Measurements from ENCODE around the gene SNAP25. TPM values are rescaled to one million over a fixed set of nuclear protein-coding genes. Genes with fewer than 3 reads are reported as not detected.

The SNAP25 gene
- total RNA-seq, 1 experiment from 2014 or later = 0.39 TPM

GRCh38 chr20:10231290-10231689 lies 12.7 kb downstream of the SNAP25 start (continued):
- TF ChIP-seq ZBTB33 (IDR thresholded peaks at IDR 0.05; ENCODE audit: extremely low read depth, insufficient replicate concordance, low read length) (no peak), SIN3A (IDR thresholded peaks at IDR 0.05; ENCODE audit: low read depth) (no peak), TCF7L2 (IDR thresholded peaks at IDR 0.05; ENCODE audit: borderline replicate concordance, extremely low read depth, insufficient read depth, insufficient read length) (no peak)
- TF ChIP-seq, protein P1, sequence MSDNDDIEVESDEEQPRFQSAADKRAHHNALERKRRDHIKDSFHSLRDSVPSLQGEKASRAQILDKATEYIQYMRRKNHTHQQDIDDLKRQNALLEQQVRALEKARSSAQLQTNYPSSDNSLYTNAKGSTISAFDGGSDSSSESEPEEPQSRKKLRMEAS (IDR thresholded peaks at IDR 0.05) = no peak

DNA sequence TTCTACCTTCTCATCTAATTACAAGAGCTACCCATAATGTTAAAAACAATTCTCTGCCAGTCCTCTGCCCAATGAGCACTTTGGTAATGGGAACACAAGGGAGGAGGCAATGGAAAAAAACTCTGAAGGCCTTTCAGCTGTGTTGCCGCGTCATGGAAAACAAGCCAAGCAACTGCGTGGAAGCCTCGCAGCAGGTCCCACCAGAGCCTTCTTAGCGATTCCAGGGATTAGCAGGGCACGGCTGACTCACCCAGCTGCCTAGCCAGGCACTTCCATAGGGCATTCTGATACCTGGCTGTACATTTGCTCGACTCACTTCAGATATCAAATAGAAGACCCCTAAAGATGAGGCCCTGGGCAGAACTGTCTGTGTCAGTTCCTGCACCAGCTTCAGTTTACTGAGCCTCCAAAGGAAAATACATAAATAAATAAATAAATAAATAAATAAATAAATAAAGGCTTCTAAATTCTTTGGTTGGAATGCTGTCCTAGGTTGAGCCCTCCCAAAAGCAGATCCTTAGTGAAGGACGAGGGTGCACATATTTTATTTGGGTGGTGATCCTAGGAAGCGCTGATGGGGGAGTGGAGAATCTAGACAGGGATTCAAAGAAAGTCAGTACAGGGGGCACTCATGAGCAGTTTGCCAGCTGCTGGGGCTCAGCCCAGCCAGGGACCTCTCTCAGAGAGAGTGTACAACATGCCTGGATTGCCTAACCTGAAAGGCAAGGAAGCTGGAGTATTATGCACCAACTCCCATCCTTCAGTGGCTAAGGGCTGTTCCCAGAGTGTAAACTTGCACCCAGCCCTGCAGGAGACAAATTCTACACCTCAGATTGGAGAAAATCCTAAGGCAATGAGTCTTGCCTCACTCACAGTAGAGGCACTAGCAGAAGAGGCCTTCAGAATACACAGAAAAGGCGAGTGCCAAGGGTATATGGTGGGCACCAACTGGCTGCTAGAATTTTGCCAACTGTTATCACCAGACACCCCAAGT lies 18.2 kb downstream of the SNAP25 start:
- Histone ChIP-seq H3K4me2 (ENCODE audit: low read length) (no peak overlapping the region), H2AFZ (ENCODE audit: low read depth, low read length, poor library complexity, severe bottlenecking) (no peak overlapping the region), H3K79me2 (ENCODE audit: insufficient read depth, low read length) (no peaks in the 10 kb centered on the region), H4K20me1 (ENCODE audit: insufficient read depth) (no peaks in the 10 kb centered on the region), H3K27ac (ENCODE audit: low read depth, low read length) (no peak overlapping the region), H3K9me2 (ENCODE audit: insufficient read depth) (no peaks in the 10 kb centered on the region), H3K9me3 (ENCODE audit: control insufficient read depth in 1 of 2, insufficient read depth in 1 of 2, low read depth in 1 of 2, low read length in 2 of 2) (no peaks in the 10 kb centered on the region), H3K36me3 (ENCODE audit: control insufficient read depth in 1 of 2, insufficient read depth in 2 of 2, low read length in 2 of 2) (no peaks in the 10 kb centered on the region), H3K27me3 (ENCODE audit: insufficient read depth, low read length) (peaks cover 5% of the 10 kb centered on the region; the same call in 1 of the 2 replicates), H3K4me3 (replicated peaks in 1 of 2; ENCODE audit: low read depth in 1 of 2, low read length in 2 of 2) (no peak overlapping the region), H3K4me1 (ENCODE audit: control insufficient read depth in 1 of 2, insufficient read depth in 2 of 2, low read length in 2 of 2) (no peaks in the 10 kb centered on the region), H3K9ac (ENCODE audit: low read length) (no peak overlapping the region)
- RAD21 ChIA-PET (ENCODE audit: low non-redundant PET in 1 of 2, low total read pairs in 2 of 2, uncharacterized antibody in 2 of 2, unreplicated experiment in 2 of 2) = no interaction called here
- intact Hi-C loops (cut with micrococcal nuclease) = no loop called here
- CTCF ChIA-PET = no interaction called here
- BruUV-seq (replicated peaks) = no TSS peak
- POLR2A ChIA-PET = no interaction called here
- ATAC-seq = no peak
- DNase-seq (ENCODE audit: low read depth, low spot score) = no peak
- TF ChIP-seq SP1 (IDR thresholded peaks at IDR 0.05; ENCODE audit: low read depth) (no peak), ZFX (IDR thresholded peaks at IDR 0.05) (no peak), JUND (IDR thresholded peaks at IDR 0.05) (no peak), CTCF (IDR thresholded peaks at IDR 0.05 in 2 of 3, conservative IDR thresholded peaks at IDR 0.05 in 1 of 3; ENCODE audit: borderline replicate concordance in 1 of 3, insufficient read depth in 1 of 3, low read depth in 2 of 3, low read length in 2 of 3) (no peak), ZBTB33 (IDR thresholded peaks at IDR 0.05; ENCODE audit: extremely low read depth, insufficient replicate concordance, low read length) (no peak), REST (IDR thresholded peaks at IDR 0.05; ENCODE audit: low read depth) (no peak), EZH2phosphoT487 (IDR thresholded peaks at IDR 0.05; ENCODE audit: borderline replicate concordance) (no peak), POLR2A (IDR thresholded peaks at IDR 0.05; ENCODE audit: borderline replicate concordance, extremely low read depth, insufficient read depth, insufficient read length) (no peak), CEBPB (IDR thresholded peaks at IDR 0.05; ENCODE audit: low read depth) (no peak), POLR2AphosphoS5 (IDR thresholded peaks at IDR 0.05; ENCODE audit: low read depth, low read length) (no peak)
